ENCODE data around the gene PLD4.
"Not testable (repeated sequence)": the region's sequence is repeated elsewhere in the genome, so short reads cannot be mapped to it uniquely, and the experiment has no call there.

DNA sequence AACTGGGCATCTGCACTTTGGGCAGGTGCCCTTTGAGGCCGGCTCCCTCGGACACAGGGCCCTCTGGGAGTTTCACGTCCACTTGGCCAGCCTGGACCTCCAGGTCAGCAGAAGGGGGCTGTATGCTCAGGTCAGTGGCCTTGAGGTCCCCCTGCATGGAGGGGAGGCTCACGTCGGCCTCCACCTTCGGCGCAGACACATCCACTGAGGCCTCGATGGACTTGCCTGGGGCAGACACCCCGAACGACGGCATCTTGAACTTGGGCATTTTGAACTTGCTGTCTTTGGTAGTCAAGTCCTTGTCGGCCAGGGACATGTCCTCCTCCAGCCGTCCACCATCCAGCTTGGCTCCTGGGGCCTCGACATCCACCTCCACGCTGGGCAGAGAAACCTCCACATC lies 26.0 kb downstream of the PLD4 start:
- TF ChIP-seq, protein P1, sequence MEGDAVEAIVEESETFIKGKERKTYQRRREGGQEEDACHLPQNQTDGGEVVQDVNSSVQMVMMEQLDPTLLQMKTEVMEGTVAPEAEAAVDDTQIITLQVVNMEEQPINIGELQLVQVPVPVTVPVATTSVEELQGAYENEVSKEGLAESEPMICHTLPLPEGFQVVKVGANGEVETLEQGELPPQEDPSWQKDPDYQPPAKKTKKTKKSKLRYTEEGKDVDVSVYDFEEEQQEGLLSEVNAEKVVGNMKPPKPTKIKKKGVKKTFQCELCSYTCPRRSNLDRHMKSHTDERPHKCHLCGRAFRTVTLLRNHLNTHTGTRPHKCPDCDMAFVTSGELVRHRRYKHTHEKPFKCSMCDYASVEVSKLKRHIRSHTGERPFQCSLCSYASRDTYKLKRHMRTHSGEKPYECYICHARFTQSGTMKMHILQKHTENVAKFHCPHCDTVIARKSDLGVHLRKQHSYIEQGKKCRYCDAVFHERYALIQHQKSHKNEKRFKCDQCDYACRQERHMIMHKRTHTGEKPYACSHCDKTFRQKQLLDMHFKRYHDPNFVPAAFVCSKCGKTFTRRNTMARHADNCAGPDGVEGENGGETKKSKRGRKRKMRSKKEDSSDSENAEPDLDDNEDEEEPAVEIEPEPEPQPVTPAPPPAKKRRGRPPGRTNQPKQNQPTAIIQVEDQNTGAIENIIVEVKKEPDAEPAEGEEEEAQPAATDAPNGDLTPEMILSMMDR (IDR thresholded peaks at IDR 0.05) = not testable (repeated sequence)
- TF ChIP-seq POLR2AphosphoS5 (IDR thresholded peaks at IDR 0.05) = not testable (repeated sequence)
